ENCODE measurements around the gene NHLH2.

NHLH2 gene

DNA sequence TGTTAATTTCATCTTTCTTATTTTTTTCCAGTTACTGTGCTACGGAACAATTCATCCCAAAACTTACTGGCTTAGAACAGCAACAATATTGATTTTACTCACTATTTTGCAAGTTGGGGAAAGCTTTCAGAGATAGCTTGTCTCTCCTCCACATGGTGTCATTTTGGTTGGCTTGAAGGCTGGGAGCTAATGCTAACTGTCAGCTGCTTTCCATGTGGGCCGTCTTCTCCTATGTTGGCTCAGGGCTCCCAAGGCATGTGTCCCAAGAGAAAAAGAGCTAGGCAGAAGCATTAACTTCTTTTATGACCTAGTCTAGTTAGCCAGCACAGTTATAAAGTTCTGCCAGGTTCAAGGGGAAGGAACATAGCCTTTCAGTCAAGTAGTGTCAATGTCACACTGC lies 38.5 kb downstream of the NHLH2 start:
- no peak for DNase-seq (ENCODE audit: low read depth)

DNA sequence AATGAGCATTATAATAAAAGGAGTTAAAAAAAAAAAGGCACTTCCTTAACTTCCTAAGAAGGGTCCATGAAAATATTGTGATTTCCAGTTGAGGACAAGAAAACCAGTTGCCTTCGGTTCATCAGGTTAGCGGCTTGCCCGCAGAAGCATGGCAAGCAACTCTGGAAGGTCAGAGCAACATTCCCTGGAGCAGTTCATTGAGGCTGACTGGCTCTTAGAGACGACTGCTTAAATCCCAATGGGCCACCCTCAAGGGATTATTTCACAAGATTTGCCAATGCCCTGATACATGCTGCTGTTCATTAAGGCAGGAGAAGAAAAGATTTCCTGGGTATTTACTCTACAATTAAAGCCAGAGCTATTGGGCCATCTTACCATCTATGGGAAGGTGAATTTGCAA lies 43.4 kb downstream of the NHLH2 start:
- DNase-seq (ENCODE audit: low read depth) = no peak

DNA sequence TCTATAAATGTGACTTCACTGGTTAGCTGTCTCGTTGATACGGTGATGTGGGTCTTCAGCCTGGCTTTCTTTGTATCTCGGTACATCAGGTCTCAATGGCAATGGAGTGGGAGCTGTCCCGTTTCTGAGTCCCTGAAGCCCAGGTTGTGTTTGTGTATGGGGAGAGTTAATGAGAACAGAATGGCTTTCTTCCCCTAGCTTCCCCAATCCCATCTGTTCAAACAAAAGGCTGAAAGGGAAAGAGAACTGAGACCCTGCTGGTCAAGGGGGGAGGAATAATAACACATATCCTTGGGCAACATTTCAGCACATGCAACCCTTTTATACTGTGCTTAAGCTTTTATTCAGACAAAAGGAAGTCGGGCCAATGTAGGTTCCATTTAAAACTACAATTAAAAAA lies 44.0 kb downstream of the NHLH2 start:
- no peak for DNase-seq (ENCODE audit: low read depth)

DNA sequence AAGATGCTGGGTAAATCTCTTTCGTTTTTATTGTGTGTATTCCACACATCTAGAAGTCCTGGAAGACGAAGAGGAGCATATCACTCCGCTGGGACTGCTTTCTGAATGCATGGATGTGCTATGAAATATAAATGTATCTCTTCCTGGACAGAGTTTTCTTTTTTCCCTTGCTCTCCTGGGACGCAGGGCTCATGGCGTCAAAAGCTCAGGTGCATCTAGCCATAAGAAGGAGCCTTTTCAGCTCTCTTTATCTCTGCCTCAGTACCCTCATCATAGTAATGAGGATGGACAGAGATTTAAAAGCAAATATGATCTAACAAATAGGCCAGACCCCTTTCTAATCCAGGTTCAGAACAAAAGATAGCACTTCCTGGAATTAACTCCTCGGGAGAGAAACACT lies 44.9 kb downstream of the NHLH2 start:
- no peak for DNase-seq (ENCODE audit: low read depth)

DNA sequence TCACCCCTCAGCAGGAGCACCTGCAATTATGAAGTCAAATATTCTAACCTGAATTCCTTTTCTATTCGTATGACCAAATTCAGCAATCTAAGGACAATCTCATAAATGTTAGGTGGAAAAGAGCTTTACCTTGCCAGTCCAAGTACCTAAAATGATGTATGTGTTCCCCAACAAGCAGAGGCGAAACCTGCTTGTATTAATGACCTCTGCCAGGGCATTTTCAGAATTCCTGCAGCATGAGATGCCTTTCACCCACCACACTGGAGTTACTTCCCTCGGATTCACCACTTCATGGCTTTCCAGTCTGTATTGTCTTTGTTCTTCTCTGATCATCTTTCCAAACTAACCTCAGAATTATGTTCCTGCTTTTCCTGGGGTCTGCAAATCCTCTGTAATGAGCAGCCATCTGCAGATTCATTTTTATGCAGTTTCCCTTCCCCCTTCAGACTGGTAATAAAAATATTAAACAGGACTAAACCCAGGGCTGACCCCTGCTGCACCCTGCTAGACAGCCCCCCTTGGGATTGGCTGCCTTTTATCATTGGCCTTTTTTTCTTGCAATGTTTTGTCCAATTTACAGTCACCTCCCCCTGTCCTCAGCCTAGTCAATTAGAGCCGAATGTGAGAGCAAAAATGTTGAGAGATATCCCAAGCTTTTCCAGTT lies 45.8 kb downstream of the NHLH2 start:
- DNase-seq (ENCODE audit: low read depth) = no peak

DNA sequence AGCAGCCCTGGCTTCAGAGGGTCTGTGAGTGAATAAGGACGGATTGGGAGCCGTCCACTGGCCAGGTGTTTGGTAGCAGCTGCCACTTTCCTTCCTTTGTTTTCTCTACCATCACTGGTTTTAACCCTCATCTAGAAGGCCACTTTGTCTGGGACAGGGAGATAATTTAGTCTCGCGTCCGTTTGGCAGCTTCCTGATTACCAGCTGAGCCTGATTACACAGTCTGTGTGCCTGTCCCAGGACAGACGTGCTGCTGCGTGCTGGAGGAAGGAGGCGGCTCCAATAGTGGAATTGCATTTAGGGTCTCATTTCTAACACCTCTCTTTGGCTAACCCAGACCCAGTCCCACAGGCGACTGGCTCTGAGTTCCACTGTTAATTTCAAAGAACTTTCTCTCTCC lies 47.8 kb downstream of the NHLH2 start:
- no peak for DNase-seq (ENCODE audit: low read depth)

DNA sequence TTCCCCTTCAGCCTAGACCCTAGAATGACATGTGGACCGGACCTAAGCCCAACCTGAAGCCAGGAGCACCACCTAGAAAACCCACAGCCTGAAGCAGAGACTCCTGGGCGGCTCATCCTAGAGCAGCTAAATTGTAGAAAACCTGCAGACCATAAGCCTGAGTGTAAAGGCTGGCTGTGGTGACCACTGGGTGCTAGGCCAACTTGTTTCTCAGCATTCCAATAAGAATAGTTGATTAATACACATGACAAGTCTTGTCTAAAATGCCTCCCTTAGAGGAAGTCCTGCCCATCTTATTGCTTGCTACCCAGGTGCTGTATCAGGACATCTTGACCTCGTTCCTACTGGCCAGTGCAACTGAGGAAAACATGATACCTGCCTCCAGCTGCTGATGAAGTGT lies 49.1 kb downstream of the NHLH2 start:
- DNase-seq (ENCODE audit: low read depth) = no peak

DNA sequence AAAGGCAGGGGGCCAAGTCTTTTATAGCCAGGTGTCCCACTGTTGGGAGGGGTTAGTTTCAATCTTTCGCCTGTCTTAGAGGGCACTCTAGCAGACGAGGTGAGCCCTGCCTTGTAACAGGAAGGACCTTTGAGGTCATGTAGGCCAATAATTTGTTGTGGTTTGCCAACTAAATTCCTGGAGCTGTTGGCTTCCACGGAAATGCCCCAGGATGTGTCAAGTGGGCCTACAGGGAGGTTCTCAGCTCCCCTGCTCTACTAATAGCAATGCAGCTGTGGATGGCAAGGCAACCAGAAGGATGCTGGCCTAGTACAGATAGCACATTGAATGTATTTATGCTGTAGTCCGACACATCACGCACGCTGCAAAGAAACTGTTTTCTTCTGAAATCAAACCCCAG lies 50.1 kb downstream of the NHLH2 start:
- DNase-seq (ENCODE audit: low read depth) = no peak

DNA sequence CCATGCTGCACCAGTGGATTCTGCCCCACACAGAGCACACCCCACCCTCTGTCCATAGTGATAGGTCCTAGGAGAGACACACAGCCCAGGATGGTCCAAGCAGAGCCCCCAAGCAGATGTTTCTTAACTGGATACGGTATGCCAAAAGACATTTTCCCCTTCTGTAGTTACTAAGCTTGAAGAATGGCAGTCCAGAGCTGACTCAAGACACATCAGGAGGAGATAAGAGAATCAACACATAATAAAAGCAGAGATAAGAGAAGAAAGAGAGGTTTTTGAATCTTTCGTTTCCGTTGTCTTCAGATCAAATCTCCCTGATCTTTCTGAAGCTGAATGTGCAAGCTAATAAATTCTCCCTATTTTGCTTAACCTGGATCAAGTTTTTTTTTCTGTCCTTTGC lies 50.6 kb downstream of the NHLH2 start:
- DNase-seq (ENCODE audit: low read depth) = no peak

Data from stimulated activated CD8-positive, alpha-beta memory T cell treated with anti-CD3 and anti-CD28 coated beads, Interleukin-12 subunit alpha, Interleukin-12 subunit beta, amount 100 ng/mL, for 1 hour (primary cell).